Measurements from ENCODE around the gene FBL.

DNA sequence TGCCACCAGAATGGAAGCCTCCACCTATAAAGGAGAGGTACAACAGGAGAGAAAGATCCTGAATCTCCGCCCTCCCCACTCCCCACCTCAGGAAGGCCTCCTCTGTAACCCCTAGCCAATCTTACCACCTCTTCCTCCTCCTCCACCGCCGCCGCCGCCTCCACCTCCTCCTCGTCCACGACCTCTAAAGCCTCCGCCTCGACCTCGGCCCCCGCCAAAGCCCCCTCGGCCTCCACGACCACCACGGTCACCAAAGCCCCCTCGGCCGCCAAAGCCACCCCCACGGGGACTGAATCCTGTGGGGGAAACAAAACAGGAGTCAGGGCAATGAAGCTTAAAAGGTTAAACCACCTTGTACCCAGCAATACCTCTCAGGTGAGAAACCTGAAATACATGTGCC is 5.7 kb downstream of the FBL start:
- TF ChIP-seq, protein P1, sequence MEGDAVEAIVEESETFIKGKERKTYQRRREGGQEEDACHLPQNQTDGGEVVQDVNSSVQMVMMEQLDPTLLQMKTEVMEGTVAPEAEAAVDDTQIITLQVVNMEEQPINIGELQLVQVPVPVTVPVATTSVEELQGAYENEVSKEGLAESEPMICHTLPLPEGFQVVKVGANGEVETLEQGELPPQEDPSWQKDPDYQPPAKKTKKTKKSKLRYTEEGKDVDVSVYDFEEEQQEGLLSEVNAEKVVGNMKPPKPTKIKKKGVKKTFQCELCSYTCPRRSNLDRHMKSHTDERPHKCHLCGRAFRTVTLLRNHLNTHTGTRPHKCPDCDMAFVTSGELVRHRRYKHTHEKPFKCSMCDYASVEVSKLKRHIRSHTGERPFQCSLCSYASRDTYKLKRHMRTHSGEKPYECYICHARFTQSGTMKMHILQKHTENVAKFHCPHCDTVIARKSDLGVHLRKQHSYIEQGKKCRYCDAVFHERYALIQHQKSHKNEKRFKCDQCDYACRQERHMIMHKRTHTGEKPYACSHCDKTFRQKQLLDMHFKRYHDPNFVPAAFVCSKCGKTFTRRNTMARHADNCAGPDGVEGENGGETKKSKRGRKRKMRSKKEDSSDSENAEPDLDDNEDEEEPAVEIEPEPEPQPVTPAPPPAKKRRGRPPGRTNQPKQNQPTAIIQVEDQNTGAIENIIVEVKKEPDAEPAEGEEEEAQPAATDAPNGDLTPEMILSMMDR (IDR thresholded peaks at IDR 0.05 in 8 of 11, conservative IDR thresholded peaks at IDR 0.05 in 3 of 11): no peak
- no peak for TF ChIP-seq POLR2A (IDR thresholded peaks at IDR 0.05)
- no peak for TF ChIP-seq POLR2AphosphoS5 (IDR thresholded peaks at IDR 0.05)
